Ovary (tissue), 9 donors: ENCODE data around the gene CACNA1C. TPM values are rescaled to one million over a fixed set of nuclear protein-coding genes. Genes with fewer than 3 reads are reported as not detected.

Source experiments
- DNase-seq, 5 donors: peaks; one replicate each; pipeline ENCODE4 v3.0.0-alpha.2; 2019 to 2020
- H3K27ac ChIP-seq, 2 donors: fragments of 200-600 bp; one replicate each; pipeline versions ENCODE4 v1.5.1 to v1.8.0; 2019 to 2022
- H3K27me3 ChIP-seq: fragments of 200-600 bp; one replicate; pipeline ENCODE4 v1.8.0; 2022
- H3K36me3 ChIP-seq: fragments of 200-600 bp; sonication (generic); one replicate; pipeline ENCODE4 v1.5.1; 2019
- H3K4me1 ChIP-seq: one replicate; pipeline ENCODE4 v1.8.1; 2013; ENCODE audit warnings: mild to moderate bottlenecking, moderate library complexity; ENCODE audit not compliant: insufficient read depth
- H3K4me3 ChIP-seq: fragments of 200-600 bp; sonication (generic); one replicate; pipeline ENCODE4 v1.5.1; 2017
- H3K9me3 ChIP-seq, 2 donors: fragments of 200-600 bp in 1 of 2; sonication (generic) in 1 of 2; one replicate each; pipeline versions ENCODE4 v1.5.1 to v1.8.1; 2013 to 2019; ENCODE audit warnings: mild to moderate bottlenecking in 1 of 2, moderate library complexity in 1 of 2
- EP300 ChIP-seq: sonication (generic); formaldehyde crosslinking; IDR thresholded peaks from one replicate; pipeline ENCODE4 v1.6.1; 2017; ENCODE audit warnings: antibody characterized with exemption
- POLR2A ChIP-seq: fragments of 450-650 bp; IDR thresholded peaks from one replicate; pipeline ENCODE4 v1.6.1; 2017; ENCODE audit warnings: antibody characterized with exemption, mild to moderate bottlenecking, moderate library complexity
- WGBS, 3 donors: extraction: QIAGEN DNeasy Blood & Tissue Kit in 1 of 3; methylation state at CpG; one replicate each; pipeline versions ENCODE4 v1.1.5 to v1.1.7; 2013 to 2017; 5-methylcytosine and 5-hydroxymethylcytosine counted together
- intact Hi-C, 4 donors: fragments of 100-400 bp; cut with DNase I; formaldehyde crosslinking; loops; one replicate each; pipeline versions ENCODE4 v1.11.0 to v1.15.1; 2022 to 2023
- polyA plus RNA-seq, 2 donors: library from polyadenylated mRNA; stranded (reverse); fragments of 200-250 nt in 1 of 2; fragments of 350-450 nt in 1 of 2; fragmentation: Illumina TruSeq in 1 of 2; extraction: RNeasy Lipid Tissue Mini Kit (QIAGEN cat#74804) in 1 of 2; gene quantifications; one replicate each; pipeline ENCODE4 v1.2.3, GENCODE V29; 2013 to 2014
- total RNA-seq, 7 donors: library from RNA; depleted of rRNA in 2 of 7; stranded (reverse); fragments of >200 nt in 2 of 7; fragmentation: NEBNext Ultra II Directional in 3 of 7; extraction: Animal tissue kit (Norgen Biotek cat#: 25700) in 3 of 7; gene quantifications; one replicate each; pipeline versions ENCODE4 v1.1.0 to v1.2.4, GENCODE V29; 2016 to 2023
- TF ChIP-seq, protein P1 (sequence below), 3 donors: fragments of 450-650 bp in 2 of 3; fragments of 200-600 bp in 1 of 3; IDR thresholded peaks; one replicate each; pipeline versions ENCODE4 v1.5.1 to v1.8.0; 2016 to 2022; ENCODE audit warnings: antibody characterized with exemption in 3 of 3, mild to moderate bottlenecking in 1 of 3
- donor health status: DM: no; HTN: no; CAD: no; lungs with moderate emphysema.
- donor health status: DM: no; HTN: no; CAD: no.
- donor health status: Bipolar disorder and iron deficiency.
- donor health status: DM: yes; HTN: yes; CAD: no.
- donor health status: DM: no; HTN: no; CAD: no.
- donor health status: DM: yes; HTN: yes; CAD: no.

CACNA1C gene
- total and polyA plus RNA-seq, 9 donors, result 2.2 to 8.3 (median 3.7) TPM

DNA sequence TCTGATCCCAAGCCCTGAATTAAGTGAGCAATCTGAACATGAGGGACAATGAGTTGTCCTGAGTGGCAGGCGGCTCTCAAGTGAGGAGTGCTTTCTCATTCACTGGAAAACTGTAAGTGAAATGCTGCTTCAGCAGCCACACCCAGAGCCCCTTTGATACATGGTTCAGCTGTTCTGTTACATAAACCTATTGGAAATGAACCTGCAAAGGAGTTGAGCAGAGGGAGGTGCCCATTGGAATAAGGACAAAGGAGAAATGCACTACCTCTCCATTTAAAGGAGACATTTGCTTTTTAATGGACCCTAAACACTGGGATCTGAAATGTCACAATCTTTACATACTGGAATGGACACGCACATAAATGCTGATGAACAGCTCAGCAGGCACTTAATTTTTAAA, 169.9 kb downstream of the CACNA1C start:
- no peaks in the 10 kb centered on the region for H3K27me3 ChIP-seq
- no peaks in the 10 kb centered on the region for H3K36me3 ChIP-seq
- H3K4me3 ChIP-seq, result no peak overlapping the region
- no peak overlapping the region for H3K27ac ChIP-seq
- H3K9me3 ChIP-seq, result no peaks in the 10 kb centered on the region
- no peaks in the 10 kb centered on the region for H3K4me1 ChIP-seq
- intact Hi-C loops, result no loop called here
- DNase-seq, result no peak
- TF ChIP-seq EP300 (no peak), POLR2A (no peak)
- TF ChIP-seq, protein P1, sequence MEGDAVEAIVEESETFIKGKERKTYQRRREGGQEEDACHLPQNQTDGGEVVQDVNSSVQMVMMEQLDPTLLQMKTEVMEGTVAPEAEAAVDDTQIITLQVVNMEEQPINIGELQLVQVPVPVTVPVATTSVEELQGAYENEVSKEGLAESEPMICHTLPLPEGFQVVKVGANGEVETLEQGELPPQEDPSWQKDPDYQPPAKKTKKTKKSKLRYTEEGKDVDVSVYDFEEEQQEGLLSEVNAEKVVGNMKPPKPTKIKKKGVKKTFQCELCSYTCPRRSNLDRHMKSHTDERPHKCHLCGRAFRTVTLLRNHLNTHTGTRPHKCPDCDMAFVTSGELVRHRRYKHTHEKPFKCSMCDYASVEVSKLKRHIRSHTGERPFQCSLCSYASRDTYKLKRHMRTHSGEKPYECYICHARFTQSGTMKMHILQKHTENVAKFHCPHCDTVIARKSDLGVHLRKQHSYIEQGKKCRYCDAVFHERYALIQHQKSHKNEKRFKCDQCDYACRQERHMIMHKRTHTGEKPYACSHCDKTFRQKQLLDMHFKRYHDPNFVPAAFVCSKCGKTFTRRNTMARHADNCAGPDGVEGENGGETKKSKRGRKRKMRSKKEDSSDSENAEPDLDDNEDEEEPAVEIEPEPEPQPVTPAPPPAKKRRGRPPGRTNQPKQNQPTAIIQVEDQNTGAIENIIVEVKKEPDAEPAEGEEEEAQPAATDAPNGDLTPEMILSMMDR (IDR thresholded peaks at IDR 0.05), result no peak
- WGBS, 3 donors, result 74 to 98% (median 92%) methylated on average over 2 of the region's 2 CpGs

DNA sequence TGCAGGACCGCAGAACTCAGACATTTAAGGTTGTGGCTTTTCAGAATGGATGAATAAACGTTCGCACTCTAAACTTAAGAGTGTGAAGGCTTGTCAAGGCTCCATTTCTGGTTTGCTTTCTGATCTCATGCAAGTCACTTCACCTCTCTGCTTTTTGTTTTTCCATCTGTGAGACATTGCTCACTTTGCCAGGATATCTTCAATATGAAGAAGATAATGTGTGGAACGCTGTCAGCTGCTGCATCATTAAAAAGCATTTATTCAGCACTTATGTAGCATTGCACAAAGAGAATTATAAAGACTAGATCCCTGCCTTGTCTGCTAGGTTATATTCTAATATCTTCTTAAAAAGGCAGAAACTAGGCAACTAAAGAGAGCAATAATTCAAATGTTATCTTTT, 172.2 kb downstream of the CACNA1C start:
- Histone ChIP-seq H3K27me3 (no peaks in the 10 kb centered on the region), H3K36me3 (no peaks in the 10 kb centered on the region), H3K4me3 (no peak overlapping the region), H3K4me1 (no peaks in the 10 kb centered on the region), H3K27ac (no peak overlapping the region), H3K9me3 (no peaks in the 10 kb centered on the region)
- intact Hi-C loops, result no loop called here
- no peak for DNase-seq
- TF ChIP-seq, protein P1 (IDR thresholded peaks at IDR 0.05), result no peak
- TF ChIP-seq EP300 (no peak), POLR2A (no peak)
- WGBS, 3 donors, result 74 to 79% (median 76%) methylated on average over 4 of the region's 4 CpGs

DNA sequence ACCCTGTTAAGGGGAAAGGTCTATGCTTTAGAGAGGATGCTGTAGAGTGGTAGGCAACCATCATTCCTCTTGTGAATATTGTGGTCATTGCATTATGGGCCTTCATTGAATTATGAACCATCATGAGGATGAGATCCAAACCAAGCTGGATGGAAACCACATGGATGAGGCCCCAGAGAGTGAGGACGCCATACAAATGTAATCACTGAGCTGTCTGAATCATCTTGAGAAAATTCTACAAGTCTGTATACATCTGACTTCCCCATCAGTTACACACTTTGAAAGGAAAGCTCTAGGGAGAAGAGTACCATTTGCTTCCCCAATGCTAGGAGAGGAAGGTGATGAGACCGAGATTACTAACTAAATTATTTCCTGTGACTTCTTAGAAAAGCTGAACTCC, 172.9 kb downstream of the CACNA1C start:
- H3K27me3 ChIP-seq, result no peaks in the 10 kb centered on the region
- H3K4me3 ChIP-seq, result no peak overlapping the region
- no peaks in the 10 kb centered on the region for H3K36me3 ChIP-seq
- H3K27ac ChIP-seq, result no peak overlapping the region
- WGBS, 3 donors, result 92 to 96% (median 94%) methylated on average over 2 of the region's 2 CpGs
- no peak for TF ChIP-seq EP300
- no peak for TF ChIP-seq POLR2A
- TF ChIP-seq, protein P1 (IDR thresholded peaks at IDR 0.05), result no peak
- no peaks in the 10 kb centered on the region for H3K9me3 ChIP-seq
- DNase-seq, result no peak
- H3K4me1 ChIP-seq, result peaks cover 2% of the 10 kb centered on the region
- intact Hi-C loops, result no loop called here

DNA sequence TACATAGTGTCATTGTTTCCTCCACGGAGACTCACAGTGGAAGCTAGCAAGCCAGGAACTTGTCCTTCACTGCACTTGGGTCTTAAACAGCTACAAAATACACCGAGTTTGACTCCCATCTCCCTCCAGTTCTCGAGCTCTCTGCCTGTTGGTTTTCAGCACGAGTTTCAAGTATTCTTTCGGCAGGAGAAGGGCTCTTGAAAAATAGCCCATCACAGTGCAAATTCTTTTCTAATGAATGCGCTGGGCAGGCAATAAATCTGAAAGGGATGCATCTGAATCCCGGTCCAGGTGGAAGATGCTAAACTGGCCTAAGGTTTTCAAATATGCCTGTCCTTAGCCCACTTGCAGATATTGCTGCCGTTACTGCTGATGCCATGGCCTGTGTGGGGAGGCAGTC, 173.9 kb downstream of the CACNA1C start:
- WGBS, 3 donors, result 50 to 79% (median 60%) methylated on average over 8 of the region's 8 CpGs
- intact Hi-C loops, result no loop called here

More for the DNA sequence above, 173.9 kb downstream of the CACNA1C start:
- Histone ChIP-seq H3K9me3 (no peaks in the 10 kb centered on the region), H3K4me1 (peaks cover 2% of the 10 kb centered on the region), H3K4me3 (no peak overlapping the region), H3K27me3 (no peaks in the 10 kb centered on the region), H3K27ac (no peak overlapping the region), H3K36me3 (no peaks in the 10 kb centered on the region)
- TF ChIP-seq EP300, result no peak
- TF ChIP-seq, protein P1 (IDR thresholded peaks at IDR 0.05), result no peak
- TF ChIP-seq POLR2A, result no peak
- no peak for DNase-seq
